GM19238 (cell line): ENCODE measurements around the gene MSMO1.

Experiments
- DNase-seq: peaks from one replicate; pipeline ENCODE4 v3.0.0; 2011; ENCODE audit warnings: low spot score; ENCODE audit not compliant: insufficient read length

MSMO1 gene

GRCh38 chr4:165388756-165389155 lies 61.3 kb downstream of the MSMO1 start:
- DNase-seq = no peak
